Neural cell (in vitro differentiated cells): ENCODE data around the gene GFRA4. TPM values are rescaled to one million over a fixed set of nuclear protein-coding genes. Genes with fewer than 3 reads are reported as not detected.
"Not testable (repeated sequence)": the region's sequence is repeated elsewhere in the genome, so short reads cannot be mapped to it uniquely, and the experiment has no call there.

ENCODE experiments used
- H2AFZ ChIP-seq: fragments of 200-600, 300-800 bp; sonication (generic), shearing (Covaris generic); 2 replicates; pipeline ENCODE4 v1.6.0; 2014; ENCODE audit warnings: low read depth, mild to moderate bottlenecking, antibody characterized with exemption, low read length, moderate library complexity
- H3F3A ChIP-seq: fragments of 200-600 bp; shearing (Covaris generic); 2 replicates; pipeline ENCODE4 v1.6.1; 2016; ENCODE audit warnings: mild to moderate bottlenecking, moderate library complexity, mixed read lengths, antibody characterized with exemption, low read length; ENCODE audit not compliant: insufficient read depth, poor library complexity, severe bottlenecking
- H3K27ac ChIP-seq: fragments of 200-600, 300-800 bp; sonication (generic), shearing (Covaris generic); 2 replicates; pipeline ENCODE4 v1.5.1; 2014; ENCODE audit warnings: mild to moderate bottlenecking, low read length, moderate library complexity
- H3K27me3 ChIP-seq: fragments of 300-800, 200-600 bp; sonication (generic), shearing (Covaris generic); 2 replicates; pipeline ENCODE4 v1.6.0; 2014; ENCODE audit warnings: mild to moderate bottlenecking, low read depth, low read length, moderate library complexity; ENCODE audit not compliant: insufficient read depth
- H3K36me3 ChIP-seq: fragments of 300-800, 200-600 bp; sonication (generic), shearing (Covaris generic); 2 replicates; pipeline ENCODE4 v1.5.1; 2014; ENCODE audit warnings: mild to moderate bottlenecking, antibody characterized with exemption, low read length, moderate library complexity; ENCODE audit not compliant: insufficient read depth
- H3K4me2 ChIP-seq: fragments of 300-800, 200-600 bp; sonication (generic), shearing (Covaris generic); 2 replicates; pipeline ENCODE4 v1.6.0; 2014; ENCODE audit warnings: mild to moderate bottlenecking, low read length
- H3K4me3 ChIP-seq: fragments of 300-800, 200-600 bp; sonication (generic), shearing (Covaris generic); 2 replicates; pipeline ENCODE4 v1.5.1; 2014; ENCODE audit warnings: mild to moderate bottlenecking, low read length, moderate library complexity
- H3K79me2 ChIP-seq: fragments of 200-600 bp; shearing (Covaris generic); replicated peaks from 2 replicates; pipeline ENCODE4 v1.6.0; 2014; ENCODE audit warnings: mild to moderate bottlenecking, low read length, moderate library complexity; ENCODE audit not compliant: insufficient read depth
- H3K9ac ChIP-seq: fragments of 300-800, 200-600 bp; sonication (generic), shearing (Covaris generic); 2 replicates; pipeline ENCODE4 v1.6.1; 2016; ENCODE audit warnings: mild to moderate bottlenecking, low read length, mixed read lengths
- H3K9me2 ChIP-seq: fragments of 200-600 bp; shearing (Covaris generic); 2 replicates; pipeline ENCODE4 v1.6.1; 2016; ENCODE audit warnings: mild to moderate bottlenecking, low read length, mixed read lengths; ENCODE audit not compliant: insufficient read depth
- H3K9me3 ChIP-seq: fragments of 200-600, 300-800 bp; sonication (generic), shearing (Covaris generic); 2 replicates; pipeline ENCODE4 v1.6.1; 2016; ENCODE audit warnings: mild to moderate bottlenecking, mixed run types, low read length, moderate library complexity, mixed read lengths
- H4K20me1 ChIP-seq: fragments of 200-600 bp; shearing (Covaris generic); 2 replicates; pipeline ENCODE4 v1.6.1; 2016; ENCODE audit warnings: mild to moderate bottlenecking, mixed run types; ENCODE audit not compliant: insufficient read depth
- CTCF ChIP-seq: fragments of 450-650 bp; IDR thresholded peaks from 2 replicates; pipeline ENCODE4 v1.5.1; 2014; ENCODE audit warnings: antibody characterized with exemption, mild to moderate bottlenecking, moderate library complexity; ENCODE audit not compliant: poor library complexity, severe bottlenecking
- EP300 ChIP-seq: fragments of 450-650 bp; conservative IDR thresholded peaks from 2 replicates; pipeline ENCODE4 v1.6.1; 2014; ENCODE audit warnings: antibody characterized with exemption, mild to moderate bottlenecking, moderate library complexity; ENCODE audit not compliant: poor library complexity, severe bottlenecking
- EZH2 ChIP-seq: fragments of 200-600, 300-800 bp; shearing (Covaris generic), sonication (generic); IDR thresholded peaks from 2 replicates; pipeline ENCODE4 v1.6.1; 2014; ENCODE audit warnings: antibody characterized with exemption, low read length, borderline replicate concordance, mild to moderate bottlenecking; ENCODE audit not compliant: insufficient read depth, poor library complexity, severe bottlenecking
- MXI1 ChIP-seq: fragments of 450-650 bp; conservative IDR thresholded peaks from 2 replicates; pipeline ENCODE4 v1.6.1; 2014; ENCODE audit warnings: antibody characterized with exemption, mild to moderate bottlenecking; ENCODE audit not compliant: poor library complexity, severe bottlenecking
- POLR2AphosphoS5 ChIP-seq: IDR thresholded peaks from 2 replicates; pipeline ENCODE4 v1.6.1; 2012
- RAD21 ChIP-seq: fragments of 450-650 bp; conservative IDR thresholded peaks from 2 replicates; pipeline ENCODE4 v1.6.1; 2014; ENCODE audit warnings: antibody characterized with exemption, mild to moderate bottlenecking, moderate library complexity
- REST ChIP-seq: IDR thresholded peaks from 2 replicates; pipeline ENCODE4 v1.6.1; 2012; ENCODE audit warnings: borderline replicate concordance
- SMC3 ChIP-seq: fragments of 450-650 bp; conservative IDR thresholded peaks from 2 replicates; pipeline ENCODE4 v1.6.1; 2014; ENCODE audit warnings: antibody characterized with exemption, mild to moderate bottlenecking, moderate library complexity; ENCODE audit not compliant: poor library complexity
- TAF1 ChIP-seq: IDR thresholded peaks from 2 replicates; pipeline ENCODE4 v1.6.1; 2012; ENCODE audit warnings: low read depth
- polyA plus RNA-seq: library from polyadenylated mRNA; depleted of rRNA; stranded (reverse); fragments of >200 nt; gene quantifications from 2 replicates; pipeline ENCODE4 v1.2.3, GENCODE V29; 2014

Gene GFRA4
- polyA plus RNA-seq, 1 donor from 2014 or later, result not detected

GRCh38 chr20:3615171-3615840 is 47.9 kb downstream of the GFRA4 start:
- H3K36me3 ChIP-seq, H3K9me2 ChIP-seq, H3K79me2 ChIP-seq, H3K9me3 ChIP-seq, H3K9ac ChIP-seq, H3F3A ChIP-seq, H3K4me3 ChIP-seq, H2AFZ ChIP-seq, H3K27me3 ChIP-seq, H3K4me2 ChIP-seq, H3K27ac ChIP-seq, H4K20me1 ChIP-seq: not testable (repeated sequence)

DNA sequence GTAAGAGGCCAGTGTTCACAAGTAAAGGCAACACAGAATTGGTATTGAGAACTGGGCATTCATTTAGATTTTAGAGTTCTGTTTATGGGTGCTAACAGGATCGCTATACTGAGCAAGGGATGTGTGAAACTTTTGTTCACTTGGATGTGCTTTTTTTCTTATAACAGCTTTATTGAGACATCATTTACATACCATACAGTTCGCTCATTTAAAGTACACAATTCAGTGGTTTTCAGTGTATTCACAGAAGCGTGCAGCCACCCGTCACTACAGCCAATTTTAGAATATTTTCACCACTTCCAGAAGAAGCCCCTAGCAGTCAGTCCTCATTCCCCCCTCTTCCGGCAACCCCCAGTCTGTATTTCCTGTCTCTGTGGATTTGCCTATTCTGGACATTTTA is 48.7 kb downstream of the GFRA4 start:
- H3F3A ChIP-seq, result no peaks in the 10 kb centered on the region
- H3K27ac ChIP-seq, result no peak overlapping the region
- no peak overlapping the region for H3K9ac ChIP-seq
- H3K79me2 ChIP-seq, result no peaks in the 10 kb centered on the region
- no peaks in the 10 kb centered on the region for H3K27me3 ChIP-seq
- H2AFZ ChIP-seq, result no peak overlapping the region
- no peaks in the 10 kb centered on the region for H4K20me1 ChIP-seq
- no peaks in the 10 kb centered on the region for H3K36me3 ChIP-seq
- TF ChIP-seq CTCF (no peak), MXI1 (no peak), EP300 (no peak), EZH2 (no peak), TAF1 (no peak), RAD21 (no peak), POLR2AphosphoS5 (no peak), REST (no peak), SMC3 (no peak)
- no peaks in the 10 kb centered on the region for H3K9me3 ChIP-seq
- no peak overlapping the region for H3K4me3 ChIP-seq
- no peaks in the 10 kb centered on the region for H3K9me2 ChIP-seq
- H3K4me2 ChIP-seq, result no peak overlapping the region
